K562 (cell line): ENCODE data around the gene LZTFL1. TPM values are rescaled to one million over a fixed set of nuclear protein-coding genes. Genes with fewer than 3 reads are reported as not detected.

ENCODE experiments used
- ATF2 ChIP-seq: sonication (generic); formaldehyde crosslinking; IDR thresholded peaks from 2 replicates; pipeline ENCODE4 v1.8.1; 2022; ENCODE audit warnings: missing genetic modification reagents
- FOS ChIP-seq: IDR thresholded peaks from 3 replicates; pipeline ENCODE4 v1.6.1; 2011; ENCODE audit not compliant: insufficient read length; ENCODE audit errors: extremely low read depth
- HSF4 ChIP-seq: fragments of 250-450 bp; sonication (Bioruptor Pico); IDR thresholded peaks from 2 replicates; pipeline ENCODE4 v2.1.2; 2022; ENCODE audit warnings: mild to moderate bottlenecking, moderate library complexity, borderline replicate concordance
- KAT8 ChIP-seq: fragments of 450-650 bp; IDR thresholded peaks from 2 replicates; pipeline ENCODE4 v1.6.1; 2016; ENCODE audit warnings: low read depth, mild to moderate bottlenecking
- PHF21A ChIP-seq: fragments of 450-650 bp; IDR thresholded peaks from 2 replicates; pipeline ENCODE4 v1.6.1; 2017; ENCODE audit warnings: low read depth, borderline replicate concordance
- RERE ChIP-seq: sonication (generic); formaldehyde crosslinking; IDR thresholded peaks from 2 replicates; pipeline ENCODE4 v1.8.0; 2023; ENCODE audit warnings: missing genetic modification reagents, mild to moderate bottlenecking, borderline replicate concordance
- SMARCE1 ChIP-seq: fragments of 450-650 bp; IDR thresholded peaks from 2 replicates; pipeline ENCODE4 v1.7.1; 2016; ENCODE audit warnings: mild to moderate bottlenecking
- SP2 ChIP-seq: IDR thresholded peaks from 2 replicates; pipeline ENCODE4 v1.6.1; 2011; ENCODE audit warnings: mild to moderate bottlenecking, low read depth, low read length, moderate library complexity; ENCODE audit not compliant: poor library complexity, severe bottlenecking; ENCODE audit errors: extremely low read depth
- TEAD2 ChIP-seq: fragments of 450-650 bp; IDR thresholded peaks from 2 replicates; pipeline ENCODE4 v1.6.1; 2016; ENCODE audit warnings: missing genetic modification characterization, control low read depth, missing compliant biosample characterization
- ZHX1 ChIP-seq: fragments of 150-350 bp; conservative IDR thresholded peaks from 2 replicates; pipeline ENCODE4 v1.6.1; 2014; ENCODE audit warnings: low read length
- ZNF408 ChIP-seq: fragments of 250-450 bp; sonication (Bioruptor Pico); IDR thresholded peaks from 2 replicates; pipeline ENCODE4 v1.4.0; 2020; ENCODE audit warnings: low read depth, mild to moderate bottlenecking, moderate library complexity
- polyA plus RNA-seq, 8 experiments: library from polyadenylated mRNA; depleted of rRNA in 4 of 8; stranded (reverse) in 5 of 8; unstranded in 3 of 8; fragments of >200 nt; fragmentation: Nextera tagmentation in 2 of 8; fragmentation: Illumina TruSeq in 1 of 8; extraction: Ambion mirVana in 2 of 8; extraction: Trizol in 1 of 8; gene quantifications; 2 replicates each; pipeline versions ENCODE4 v1.2.1 to v1.2.3, GENCODE V29; 2011 to 2014; ENCODE audit warnings: inconsistent platforms in 1 of 8, missing spikeins in 1 of 8
- total RNA-seq, 7 experiments: library from RNA; depleted of rRNA in 6 of 7; stranded (reverse); fragments of >200 nt in 6 of 7; fragmentation: Illumina TruSeq in 2 of 7; extraction: Trizol in 2 of 7; gene quantifications; 2 replicates each; pipeline versions ENCODE4 v1.2.1 to v1.2.3, GENCODE V29; 2011 to 2021; ENCODE audit warnings: low replicate concordance in 1 of 7

Gene LZTFL1
- total and polyA plus RNA-seq, 9 of the 15 experiments (the other 6 are each of a cell fraction or from before 2014, with no cell fraction given) = 10.7 to 33.7 (median 15.3) TPM

- TF ChIP-seq RERE = no peak
- TF ChIP-seq HSF4 (CRISPR knock-in tag) = no peak
- no peak for TF ChIP-seq ZHX1
- no peak for TF ChIP-seq ATF2
- TF ChIP-seq TEAD2 = no peak
- no peak for TF ChIP-seq PHF21A
- no peak for TF ChIP-seq ZNF408 (CRISPR knock-in tag)
- no peak for TF ChIP-seq SMARCE1
- TF ChIP-seq KAT8 = no peak
- TF ChIP-seq SP2 = no peak
- TF ChIP-seq FOS = no peak
These were observed 23.9 kb downstream of the LZTFL1 start (continued) for GRCh38 chr3:45817831-45818522.
